WTC11 (cell line): Measurements from ENCODE around the gene OBSL1.

ENCODE experiments used
- E2F1 ChIP-seq: sonication (generic); formaldehyde crosslinking; IDR thresholded peaks from 2 replicates; pipeline ENCODE4 v1.8.0; 2022; ENCODE audit warnings: mild to moderate bottlenecking, missing genetic modification reagents
- SMAD3 ChIP-seq: sonication (generic); formaldehyde crosslinking; IDR thresholded peaks from 2 replicates; pipeline ENCODE4 v1.8.0; 2022; ENCODE audit warnings: missing genetic modification reagents, mild to moderate bottlenecking, borderline replicate concordance

GRCh38 chr2:219616550-219616949 lies 45.2 kb upstream of the OBSL1 start:
- TF ChIP-seq SMAD3 (CRISPR knock-in tag), result no peak
- TF ChIP-seq E2F1 (CRISPR knock-in tag), result no peak
